Natural killer cell (primary cell): ENCODE results near the gene RAD9B. TPM values are rescaled to one million over a fixed set of nuclear protein-coding genes. Genes with fewer than 3 reads are reported as not detected.
"Not testable (repeated sequence)": the region's sequence is repeated elsewhere in the genome, so short reads cannot be mapped to it uniquely, and the experiment has no call there.

ENCODE experiments used
- ATAC-seq, 3 donors: fragments of 150-1000 bp in 2 of 3; fragments of 200-7000 bp in 1 of 3; cut with Tn5 transposase; 1 replicate in 1 of 3; 2 replicates in 2 of 3; pipeline ENCODE4 v1.10.0; 2021; ENCODE audit warnings: mild to moderate bottlenecking in 2 of 3, moderate library complexity in 2 of 3
- DNase-seq, 2 donors: peaks; one replicate each; pipeline versions ENCODE4 v3.0.0 to v3.0.0-alpha.2; 2013 to 2021; ENCODE audit warnings: mixed read lengths in 1 of 2
- H3K27ac ChIP-seq: one replicate; pipeline ENCODE4 v1.5.1; 2013; ENCODE audit warnings: mild to moderate bottlenecking, low read length
- H3K27me3 ChIP-seq: one replicate; pipeline ENCODE4 v1.6.1; 2013; ENCODE audit warnings: low read length; ENCODE audit not compliant: control insufficient read depth, insufficient read depth
- H3K36me3 ChIP-seq: one replicate; pipeline ENCODE4 v1.6.1; 2013; ENCODE audit warnings: low read length; ENCODE audit not compliant: control insufficient read depth, insufficient read depth
- H3K4me1 ChIP-seq: one replicate; pipeline ENCODE4 v1.6.1; 2013; ENCODE audit warnings: low read length; ENCODE audit not compliant: control insufficient read depth, insufficient read depth
- H3K4me3 ChIP-seq: one replicate; pipeline ENCODE4 v1.5.1; 2013; ENCODE audit warnings: low read length
- H3K9me3 ChIP-seq: one replicate; pipeline ENCODE4 v1.6.1; 2013; ENCODE audit warnings: low read length; ENCODE audit not compliant: control insufficient read depth, insufficient read depth
- H3K27ac Mint-ChIP-seq, 2 donors: one replicate each; pipeline ENCODE4 v1.8.0; 2022; ENCODE audit warnings: mild to moderate bottlenecking in 2 of 2, mixed read lengths in 2 of 2, moderate library complexity in 1 of 2
- H3K27me3 Mint-ChIP-seq, 2 donors: one replicate each; pipeline ENCODE4 v1.8.0; 2022; ENCODE audit warnings: low read depth in 2 of 2, mixed read lengths in 2 of 2
- H3K36me3 Mint-ChIP-seq: one replicate; pipeline ENCODE4 v1.8.0; 2022; ENCODE audit warnings: mixed read lengths
- H3K4me1 Mint-ChIP-seq, 2 donors: one replicate each; pipeline ENCODE4 v1.8.0; 2022; ENCODE audit warnings: mixed read lengths in 2 of 2
- H3K4me3 Mint-ChIP-seq: one replicate; pipeline ENCODE4 v1.8.0; 2022; ENCODE audit warnings: mild to moderate bottlenecking, moderate library complexity, mixed read lengths
- H3K9me3 Mint-ChIP-seq, 2 donors: one replicate each; pipeline ENCODE4 v1.8.0; 2022; ENCODE audit warnings: mixed read lengths in 2 of 2
- CTCF ChIP-seq: fragments of 200-600 bp; IDR thresholded peaks from one replicate; pipeline ENCODE4 v1.8.0; 2022; ENCODE audit warnings: antibody characterized with exemption
- WGBS: methylation state at CpG from one replicate; pipeline ENCODE4 v1.1.7; 2013; ENCODE audit warnings: missing lambda C conversion rate; ENCODE audit not compliant: insufficient coverage; 5-methylcytosine and 5-hydroxymethylcytosine counted together
- intact Hi-C: fragments of 100-400 bp; cut with micrococcal nuclease; formaldehyde crosslinking; loops from one replicate; pipeline ENCODE4 v1.14.2; 2022
- total RNA-seq, 4 donors: library from RNA; stranded (reverse); fragments of 120-200 nt in 1 of 4; gene quantifications; one replicate each; pipeline versions ENCODE4 v1.2.3 to v1.2.4, GENCODE V29; 2013 to 2022

RAD9B gene
- total RNA-seq, 3 donors from 2014 or later (not counting 1 experiment from before 2014, with no cell fraction given): 0.18 to 1.8 (median 0.91) TPM

GRCh38 chr12:110513842-110514241 is 11.7 kb downstream of the RAD9B start:
- no peak overlapping the region for H3K27ac Mint-ChIP-seq
- Histone ChIP-seq H3K4me3 (no peak overlapping the region), H3K9me3 (no peaks in the 10 kb centered on the region), H3K36me3 (no peaks in the 10 kb centered on the region), H3K4me1 (no peaks in the 10 kb centered on the region), H3K27me3 (no peaks in the 10 kb centered on the region), H3K27ac (no peak overlapping the region)
- H3K4me3 Mint-ChIP-seq: no peak overlapping the region
- intact Hi-C loops: loop anchor here (5.0 kb wide), 1 partner anchor 373 kb away; no protein-coding TSS in a partner anchor
- H3K4me1 Mint-ChIP-seq: no peaks in the 10 kb centered on the region
- TF ChIP-seq CTCF: no peak
- H3K27me3 Mint-ChIP-seq: no peaks in the 10 kb centered on the region
- no peak for DNase-seq
- 77% methylated on average over 4 of the region's 6 CpGs for WGBS
- no peak for ATAC-seq
- no peaks in the 10 kb centered on the region for H3K9me3 Mint-ChIP-seq
- no peaks in the 10 kb centered on the region for H3K36me3 Mint-ChIP-seq

DNA sequence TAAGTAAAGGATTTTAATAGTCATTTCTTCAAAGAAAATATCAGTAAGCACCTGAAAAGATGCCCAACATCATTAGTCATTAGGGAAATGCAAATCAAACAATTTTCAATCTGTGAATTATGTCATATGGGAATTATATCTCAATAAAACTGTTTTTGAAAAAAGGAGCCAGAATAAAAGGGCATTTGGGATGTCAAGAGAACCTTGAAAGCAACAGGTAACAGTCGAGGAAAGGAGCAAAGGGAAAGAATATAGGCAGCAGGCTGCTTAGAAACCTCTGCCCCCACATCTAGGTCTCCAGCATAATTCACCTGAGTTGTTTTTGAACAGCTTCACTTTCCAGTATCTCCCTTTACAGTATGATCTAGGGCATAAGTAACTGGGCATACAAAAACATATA is 12.2 kb downstream of the RAD9B start:
- no peaks in the 10 kb centered on the region for H3K4me1 Mint-ChIP-seq
- DNase-seq: no peak
- H3K9me3 Mint-ChIP-seq: no peaks in the 10 kb centered on the region
- H3K27me3 ChIP-seq: no peaks in the 10 kb centered on the region
- no peaks in the 10 kb centered on the region for H3K4me1 ChIP-seq
- H3K36me3 Mint-ChIP-seq: no peaks in the 10 kb centered on the region
- WGBS: 60% methylated on average over 1 of the region's 1 CpG
- intact Hi-C loops: loop anchor here (5.0 kb wide), 1 partner anchor 373 kb away; no protein-coding TSS in a partner anchor
- H3K27ac ChIP-seq: no peak overlapping the region
- H3K36me3 ChIP-seq: no peaks in the 10 kb centered on the region
- H3K4me3 Mint-ChIP-seq: no peak overlapping the region
- H3K27ac Mint-ChIP-seq: no peak overlapping the region
- TF ChIP-seq CTCF: no peak
- no peak overlapping the region for H3K4me3 ChIP-seq
- no peak for ATAC-seq
- H3K9me3 ChIP-seq: no peaks in the 10 kb centered on the region
- H3K27me3 Mint-ChIP-seq: no peaks in the 10 kb centered on the region

DNA sequence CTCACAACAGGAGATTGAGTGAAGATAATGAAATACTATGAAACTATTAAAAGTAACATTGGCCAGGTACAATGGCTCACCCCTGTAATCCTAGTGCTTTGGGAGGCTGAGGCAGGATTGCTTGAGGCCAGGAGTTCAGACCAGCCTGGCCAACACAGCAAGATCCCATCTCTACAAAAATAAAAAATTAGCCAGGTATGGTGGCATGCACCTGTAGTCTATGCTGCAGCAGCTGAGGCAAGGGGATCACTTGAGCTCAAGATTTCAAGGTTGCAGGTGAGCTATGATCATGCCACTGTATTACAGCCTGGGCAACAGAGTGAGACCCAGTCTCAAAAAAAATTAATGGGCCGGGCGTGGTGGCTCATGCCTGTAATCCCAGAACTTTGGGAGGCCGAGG is 14.9 kb downstream of the RAD9B start:
- DNase-seq (no peak), ATAC-seq (no peak)
- H3K9me3 ChIP-seq: no peaks in the 10 kb centered on the region
- no peak overlapping the region for H3K4me3 ChIP-seq
- Mint-ChIP-seq H3K27me3 (no peaks in the 10 kb centered on the region), H3K9me3 (no peaks in the 10 kb centered on the region), H3K36me3 (no peaks in the 10 kb centered on the region), H3K4me3 (no peak overlapping the region), H3K27ac (no peak overlapping the region), H3K4me1 (no peaks in the 10 kb centered on the region)
- intact Hi-C loops: no loop called here
- H3K4me1 ChIP-seq: no peaks in the 10 kb centered on the region
- 94% methylated on average over 3 of the region's 3 CpGs for WGBS
- no peak for TF ChIP-seq CTCF
- H3K27me3 ChIP-seq: no peaks in the 10 kb centered on the region
- H3K27ac ChIP-seq: no peak overlapping the region
- H3K36me3 ChIP-seq: no peaks in the 10 kb centered on the region

DNA sequence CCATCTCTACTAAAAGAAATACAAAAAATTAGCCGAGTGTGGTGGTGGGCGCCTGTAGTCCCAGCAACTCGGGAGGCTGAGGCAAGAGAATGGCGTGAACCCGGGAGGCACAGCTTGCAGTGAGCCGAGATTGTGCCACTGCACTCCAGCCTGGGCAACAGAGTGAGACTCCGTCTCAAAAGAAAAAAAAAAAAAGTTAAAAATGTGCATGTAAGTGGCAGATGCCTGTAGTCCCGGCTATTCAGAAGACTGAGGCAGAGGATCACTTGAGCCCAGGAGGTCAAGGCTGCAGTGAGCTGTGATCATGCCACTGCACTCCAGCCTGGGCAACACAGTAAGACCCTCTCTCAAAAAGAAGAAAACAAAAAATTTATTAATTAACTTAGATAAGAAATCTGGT is 15.9 kb downstream of the RAD9B start:
- H3K4me3 Mint-ChIP-seq, H3K4me1 Mint-ChIP-seq, H3K27me3 ChIP-seq, DNase-seq, H3K4me1 ChIP-seq, H3K9me3 Mint-ChIP-seq, H3K4me3 ChIP-seq, H3K27ac Mint-ChIP-seq, H3K36me3 ChIP-seq, ATAC-seq, H3K36me3 Mint-ChIP-seq, intact Hi-C loops, H3K27ac ChIP-seq, H3K9me3 ChIP-seq, H3K27me3 Mint-ChIP-seq: not testable (repeated sequence)
- 93% methylated on average over 8 of the region's 8 CpGs for WGBS

GRCh38 chr12:110520876-110521712 is 19.0 kb downstream of the RAD9B start:
- H3K4me1 Mint-ChIP-seq, H3K36me3 ChIP-seq, H3K4me3 ChIP-seq, H3K9me3 Mint-ChIP-seq, H3K4me1 ChIP-seq, H3K27ac ChIP-seq, ATAC-seq, H3K27me3 ChIP-seq, H3K27ac Mint-ChIP-seq, intact Hi-C loops, H3K4me3 Mint-ChIP-seq, DNase-seq, H3K36me3 Mint-ChIP-seq, H3K9me3 ChIP-seq, H3K27me3 Mint-ChIP-seq: not testable (repeated sequence)
- 86% methylated on average over 8 of the region's 11 CpGs for WGBS
